Ramos (cell line): ENCODE data around the gene BEND7.

Source experiments
- in situ Hi-C: fragments of 300-500 bp; cut with MboI; formaldehyde crosslinking; loops from one replicate; pipeline ENCODE4 v1.14.3; 2022; ENCODE audit warnings: low sequenced_read_pairs; ENCODE audit not compliant: unreplicated experiment

The BEND7 gene

DNA sequence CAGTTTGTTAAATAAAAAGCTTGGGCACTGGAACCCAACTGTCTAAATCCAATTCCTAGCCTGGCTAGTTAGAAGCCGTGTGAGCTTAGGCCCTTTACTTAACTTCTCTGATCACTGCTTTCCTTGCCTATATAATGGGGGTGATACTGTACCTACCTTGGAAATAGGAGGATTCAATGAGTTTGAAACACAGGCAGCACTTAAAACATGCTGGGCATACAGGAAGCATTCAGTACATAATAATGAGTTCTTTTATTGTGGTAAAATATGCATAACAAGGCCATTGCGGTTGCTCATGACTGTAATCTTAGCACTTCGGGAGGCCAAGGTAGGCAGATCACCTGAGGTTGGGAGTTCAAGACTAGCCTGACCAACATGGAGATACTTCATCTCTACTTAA lies 133.3 kb downstream of the BEND7 start:
- in situ Hi-C loops: no loop called here

DNA sequence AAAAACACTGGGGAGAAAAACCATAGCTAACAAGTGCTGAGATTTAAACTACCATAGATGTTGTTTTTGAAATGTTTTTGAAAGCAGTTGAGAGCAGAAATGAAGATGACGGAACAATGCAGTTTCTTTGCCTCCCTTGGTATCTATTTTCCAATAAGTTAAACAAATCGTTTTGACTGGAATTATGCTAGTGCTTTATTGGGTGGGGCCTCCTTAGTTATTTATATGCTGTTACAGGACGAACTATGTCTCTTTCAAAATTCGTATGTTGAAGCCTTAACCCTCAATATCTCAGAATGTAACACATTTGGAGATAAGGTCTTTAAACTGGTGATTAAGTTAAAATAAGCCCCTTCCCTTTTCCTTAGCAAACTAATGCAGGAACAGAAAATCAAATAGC lies 135.2 kb downstream of the BEND7 start:
- in situ Hi-C loops: no loop called here

DNA sequence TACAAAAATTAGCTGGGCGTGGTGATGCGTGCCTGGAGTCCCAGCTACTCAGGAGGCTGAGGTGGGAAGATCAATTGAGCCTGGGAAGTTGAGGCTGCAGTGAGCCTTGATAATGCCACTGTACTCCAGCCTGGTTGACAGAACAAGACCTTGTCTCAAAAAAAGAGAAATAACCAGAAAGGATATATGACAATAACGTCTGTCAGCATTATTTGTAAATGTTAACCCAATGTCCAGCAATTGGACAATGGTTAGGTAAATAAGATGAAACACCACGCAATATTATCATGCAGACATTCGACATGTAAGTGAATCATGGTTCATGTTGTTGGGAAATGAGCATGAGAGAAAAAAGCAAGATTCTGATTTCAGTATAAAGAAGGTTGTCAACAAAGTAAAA lies 136.1 kb downstream of the BEND7 start:
- in situ Hi-C loops: no loop called here
